ENCODE data around the gene ZNF202. TPM values are rescaled to one million over a fixed set of nuclear protein-coding genes. Genes with fewer than 3 reads are reported as not detected.

Gene ZNF202
- polyA plus RNA-seq, 2 of the 4 experiments (the other 2 are of a cell fraction) = 10.0 to 14.2 TPM

DNA sequence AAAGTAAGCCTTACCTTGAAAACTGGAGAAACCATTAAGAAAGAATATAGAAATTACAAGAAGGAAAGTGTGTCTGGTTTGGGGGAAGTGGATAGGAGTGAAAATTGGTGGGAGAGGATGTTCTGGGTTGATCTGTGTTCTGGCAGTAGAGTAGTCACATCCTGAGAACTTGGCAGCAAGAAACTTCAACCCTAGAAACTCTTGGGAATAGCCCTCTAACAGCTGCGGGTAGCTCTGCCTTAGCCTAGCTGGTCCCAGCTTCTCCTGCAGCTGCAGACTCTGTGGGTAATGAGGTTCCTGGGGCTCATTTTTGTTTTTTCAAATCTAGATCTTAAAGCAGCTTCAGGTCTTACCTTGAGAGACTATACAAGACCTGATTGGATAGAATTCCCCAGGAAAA is 37.1 kb upstream of the ZNF202 start (continued):
- TF ChIP-seq MYC (IDR thresholded peaks at IDR 0.05; ENCODE audit: borderline replicate concordance, low read length) (no peak), BHLHE40 (IDR thresholded peaks at IDR 0.05; ENCODE audit: low read depth, low read length) (no peak), POLR2A (IDR thresholded peaks at IDR 0.05; ENCODE audit: low read length) (no peak), CBX2 (IDR thresholded peaks at IDR 0.05; ENCODE audit: borderline replicate concordance, low read depth) (no peak), EHF (CRISPR knock-in tag; IDR thresholded peaks at IDR 0.05) (no peak), GATA3 (IDR thresholded peaks at IDR 0.05; ENCODE audit: borderline replicate concordance) (no peak)
- TF ChIP-seq, protein P1, sequence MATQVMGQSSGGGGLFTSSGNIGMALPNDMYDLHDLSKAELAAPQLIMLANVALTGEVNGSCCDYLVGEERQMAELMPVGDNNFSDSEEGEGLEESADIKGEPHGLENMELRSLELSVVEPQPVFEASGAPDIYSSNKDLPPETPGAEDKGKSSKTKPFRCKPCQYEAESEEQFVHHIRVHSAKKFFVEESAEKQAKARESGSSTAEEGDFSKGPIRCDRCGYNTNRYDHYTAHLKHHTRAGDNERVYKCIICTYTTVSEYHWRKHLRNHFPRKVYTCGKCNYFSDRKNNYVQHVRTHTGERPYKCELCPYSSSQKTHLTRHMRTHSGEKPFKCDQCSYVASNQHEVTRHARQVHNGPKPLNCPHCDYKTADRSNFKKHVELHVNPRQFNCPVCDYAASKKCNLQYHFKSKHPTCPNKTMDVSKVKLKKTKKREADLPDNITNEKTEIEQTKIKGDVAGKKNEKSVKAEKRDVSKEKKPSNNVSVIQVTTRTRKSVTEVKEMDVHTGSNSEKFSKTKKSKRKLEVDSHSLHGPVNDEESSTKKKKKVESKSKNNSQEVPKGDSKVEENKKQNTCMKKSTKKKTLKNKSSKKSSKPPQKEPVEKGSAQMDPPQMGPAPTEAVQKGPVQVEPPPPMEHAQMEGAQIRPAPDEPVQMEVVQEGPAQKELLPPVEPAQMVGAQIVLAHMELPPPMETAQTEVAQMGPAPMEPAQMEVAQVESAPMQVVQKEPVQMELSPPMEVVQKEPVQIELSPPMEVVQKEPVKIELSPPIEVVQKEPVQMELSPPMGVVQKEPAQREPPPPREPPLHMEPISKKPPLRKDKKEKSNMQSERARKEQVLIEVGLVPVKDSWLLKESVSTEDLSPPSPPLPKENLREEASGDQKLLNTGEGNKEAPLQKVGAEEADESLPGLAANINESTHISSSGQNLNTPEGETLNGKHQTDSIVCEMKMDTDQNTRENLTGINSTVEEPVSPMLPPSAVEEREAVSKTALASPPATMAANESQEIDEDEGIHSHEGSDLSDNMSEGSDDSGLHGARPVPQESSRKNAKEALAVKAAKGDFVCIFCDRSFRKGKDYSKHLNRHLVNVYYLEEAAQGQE (IDR thresholded peaks at IDR 0.05) = no peak
- TF ChIP-seq, protein P2, sequence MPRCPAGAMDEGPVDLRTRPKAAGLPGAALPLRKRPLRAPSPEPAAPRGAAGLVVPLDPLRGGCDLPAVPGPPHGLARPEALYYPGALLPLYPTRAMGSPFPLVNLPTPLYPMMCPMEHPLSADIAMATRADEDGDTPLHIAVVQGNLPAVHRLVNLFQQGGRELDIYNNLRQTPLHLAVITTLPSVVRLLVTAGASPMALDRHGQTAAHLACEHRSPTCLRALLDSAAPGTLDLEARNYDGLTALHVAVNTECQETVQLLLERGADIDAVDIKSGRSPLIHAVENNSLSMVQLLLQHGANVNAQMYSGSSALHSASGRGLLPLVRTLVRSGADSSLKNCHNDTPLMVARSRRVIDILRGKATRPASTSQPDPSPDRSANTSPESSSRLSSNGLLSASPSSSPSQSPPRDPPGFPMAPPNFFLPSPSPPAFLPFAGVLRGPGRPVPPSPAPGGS (IDR thresholded peaks at IDR 0.05) = no peak
- TF ChIP-seq, protein P3, sequence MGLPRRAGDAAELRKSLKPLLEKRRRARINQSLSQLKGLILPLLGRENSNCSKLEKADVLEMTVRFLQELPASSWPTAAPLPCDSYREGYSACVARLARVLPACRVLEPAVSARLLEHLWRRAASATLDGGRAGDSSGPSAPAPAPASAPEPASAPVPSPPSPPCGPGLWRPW (IDR thresholded peaks at IDR 0.05) = no peak

DNA sequence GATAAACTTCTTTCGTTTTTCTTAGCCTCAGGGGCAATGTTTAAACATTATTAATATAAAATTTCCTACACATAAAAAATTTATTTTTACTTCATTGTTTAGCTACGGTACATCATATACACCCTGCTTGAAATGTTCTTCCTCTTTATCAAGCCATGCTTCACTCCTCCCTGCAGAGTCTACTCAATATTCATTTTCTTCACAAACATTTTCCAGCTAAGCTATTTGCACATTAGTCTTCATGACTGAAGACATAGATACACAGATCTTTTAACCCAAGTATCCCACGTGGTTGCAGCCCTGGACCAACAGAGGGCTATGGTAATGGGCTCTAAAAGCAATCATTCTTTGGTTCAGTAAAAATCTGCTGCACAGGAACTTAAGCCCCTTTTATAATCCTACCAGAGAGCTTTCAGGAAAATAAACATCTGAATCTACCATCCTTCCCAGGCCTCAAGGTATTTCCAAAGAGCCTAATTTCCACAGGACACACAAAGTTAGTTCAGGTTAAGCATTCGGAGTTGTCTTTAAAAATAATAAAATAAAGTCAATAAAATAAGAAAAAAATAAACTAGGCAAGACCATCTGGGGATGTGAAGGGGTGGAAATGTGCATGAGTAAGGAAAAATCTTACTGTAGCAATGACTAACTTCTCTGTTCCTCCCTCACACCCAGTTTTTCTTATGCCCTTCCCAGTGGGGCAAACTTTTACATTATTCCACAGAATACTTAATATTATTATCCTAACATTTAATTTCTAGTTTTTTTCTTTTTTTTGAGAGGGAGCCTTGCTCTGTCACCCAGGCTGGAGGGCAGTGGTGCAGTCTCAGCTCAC is 34.5 kb upstream of the ZNF202 start:
- no peak overlapping the region for H3K27ac ChIP-seq
- H3K4me3 ChIP-seq = no peak overlapping the region
- H3K4me2 ChIP-seq = no peak overlapping the region
- no peaks in the 10 kb centered on the region for H3K4me1 ChIP-seq
- FAIRE-seq = no peak
- TF ChIP-seq PHF8 (IDR thresholded peaks at IDR 0.05; ENCODE audit: borderline replicate concordance, low read depth) = no peak
- no peak for TF ChIP-seq ZNF302 (CRISPR knock-in tag; IDR thresholded peaks at IDR 0.05)
- no peak for TF ChIP-seq RARB (CRISPR knock-in tag; IDR thresholded peaks at IDR 0.05)
- no peak for TF ChIP-seq JUN (IDR thresholded peaks at IDR 0.05)
- TF ChIP-seq CEBPB (IDR thresholded peaks at IDR 0.05) = no peak
- no peak for TF ChIP-seq CHD4 (IDR thresholded peaks at IDR 0.05; ENCODE audit: borderline replicate concordance)
- no peak for DNase-seq (ENCODE audit: low read depth in 1 of 2, low spot score in 1 of 2)
- H3K9me3 ChIP-seq = no peaks in the 10 kb centered on the region
- ChIA-PET POLR2A (no interaction called here), CTCF (no interaction called here)
- WGBS (ENCODE audit: missing lambda C conversion rate) = 18% methylated on average over 4 of the region's 4 CpGs
- ATAC-seq = no peak

DNA sequence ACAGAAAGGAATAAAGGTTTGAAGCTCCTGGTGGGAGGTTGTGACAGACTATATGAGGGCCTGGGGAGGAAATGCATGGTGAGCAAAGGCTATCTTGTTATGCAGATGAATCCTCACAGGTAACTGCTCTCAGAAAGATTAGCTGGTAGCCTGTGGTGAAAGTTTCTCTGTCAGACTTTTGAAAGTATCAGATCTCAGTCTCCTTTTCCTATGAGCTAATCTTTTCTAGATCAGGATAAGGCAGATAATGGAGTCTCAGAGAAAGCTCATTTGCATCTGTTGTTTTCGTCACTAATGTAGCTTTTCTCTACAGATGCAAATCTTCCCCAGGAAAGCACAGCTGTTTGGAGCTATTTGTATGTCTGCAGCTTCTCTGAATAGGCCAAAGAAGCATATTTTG is 33.8 kb upstream of the ZNF202 start:
- WGBS (ENCODE audit: missing lambda C conversion rate) = 15% methylated on average over 1 of the region's 1 CpG
- Histone ChIP-seq H3K4me1 (no peaks in the 10 kb centered on the region), H3K4me2 (no peak overlapping the region), H3K27ac (no peak overlapping the region), H3K4me3 (no peak overlapping the region), H3K9me3 (no peaks in the 10 kb centered on the region)
- ATAC-seq = no peak
- FAIRE-seq = no peak
- CTCF ChIA-PET = no interaction called here
- DNase-seq (ENCODE audit: low read depth in 1 of 2, low spot score in 1 of 2) = no peak
- POLR2A ChIA-PET = no interaction called here
- TF ChIP-seq RFX5 (IDR thresholded peaks at IDR 0.05) = no peak
- TF ChIP-seq TFCP2L1 (CRISPR knock-in tag; IDR thresholded peaks at IDR 0.05) = no peak
- no peak for TF ChIP-seq ZFP36 (IDR thresholded peaks at IDR 0.05; ENCODE audit: borderline replicate concordance, partially characterized antibody)
- no peak for TF ChIP-seq CBX8 (IDR thresholded peaks at IDR 0.05)
- TF ChIP-seq, protein P4, sequence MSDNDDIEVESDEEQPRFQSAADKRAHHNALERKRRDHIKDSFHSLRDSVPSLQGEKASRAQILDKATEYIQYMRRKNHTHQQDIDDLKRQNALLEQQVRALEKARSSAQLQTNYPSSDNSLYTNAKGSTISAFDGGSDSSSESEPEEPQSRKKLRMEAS (IDR thresholded peaks at IDR 0.05) = no peak
- TF ChIP-seq HDAC2 (IDR thresholded peaks at IDR 0.05) = no peak
- TF ChIP-seq HOXB13 (CRISPR knock-in tag; IDR thresholded peaks at IDR 0.05; ENCODE audit: low read depth) = no peak
- no peak for TF ChIP-seq EHF (CRISPR knock-in tag; IDR thresholded peaks at IDR 0.05)
- TF ChIP-seq, protein P5, sequence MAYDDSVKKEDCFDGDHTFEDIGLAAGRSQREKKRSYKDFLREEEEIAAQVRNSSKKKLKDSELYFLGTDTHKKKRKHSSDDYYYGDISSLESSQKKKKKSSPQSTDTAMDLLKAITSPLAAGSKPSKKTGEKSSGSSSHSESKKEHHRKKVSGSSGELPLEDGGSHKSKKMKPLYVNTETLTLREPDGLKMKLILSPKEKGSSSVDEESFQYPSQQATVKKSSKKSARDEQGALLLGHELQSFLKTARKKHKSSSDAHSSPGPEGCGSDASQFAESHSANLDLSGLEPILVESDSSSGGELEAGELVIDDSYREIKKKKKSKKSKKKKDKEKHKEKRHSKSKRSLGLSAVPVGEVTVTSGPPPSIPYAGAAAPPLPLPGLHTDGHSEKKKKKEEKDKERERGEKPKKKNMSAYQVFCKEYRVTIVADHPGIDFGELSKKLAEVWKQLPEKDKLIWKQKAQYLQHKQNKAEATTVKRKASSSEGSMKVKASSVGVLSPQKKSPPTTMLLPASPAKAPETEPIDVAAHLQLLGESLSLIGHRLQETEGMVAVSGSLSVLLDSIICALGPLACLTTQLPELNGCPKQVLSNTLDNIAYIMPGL (CRISPR knock-in tag; IDR thresholded peaks at IDR 0.05; ENCODE audit: borderline replicate concordance) = no peak
- no peak for TF ChIP-seq ZC3H11A (IDR thresholded peaks at IDR 0.05)
- TF ChIP-seq PHF8 (IDR thresholded peaks at IDR 0.05; ENCODE audit: borderline replicate concordance, low read depth) = no peak
- TF ChIP-seq HOXB5 (CRISPR knock-in tag; IDR thresholded peaks at IDR 0.05) = no peak
- TF ChIP-seq, protein P6, sequence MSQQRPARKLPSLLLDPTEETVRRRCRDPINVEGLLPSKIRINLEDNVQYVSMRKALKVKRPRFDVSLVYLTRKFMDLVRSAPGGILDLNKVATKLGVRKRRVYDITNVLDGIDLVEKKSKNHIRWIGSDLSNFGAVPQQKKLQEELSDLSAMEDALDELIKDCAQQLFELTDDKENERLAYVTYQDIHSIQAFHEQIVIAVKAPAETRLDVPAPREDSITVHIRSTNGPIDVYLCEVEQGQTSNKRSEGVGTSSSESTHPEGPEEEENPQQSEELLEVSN (IDR thresholded peaks at IDR 0.05; ENCODE audit: borderline replicate concordance, low read depth) = no peak
- TF ChIP-seq RCOR1 (IDR thresholded peaks at IDR 0.05; ENCODE audit: low read depth, low read length) = no peak
- no peak for TF ChIP-seq CBX2 (IDR thresholded peaks at IDR 0.05; ENCODE audit: borderline replicate concordance, low read depth)
- TF ChIP-seq, protein P3 (IDR thresholded peaks at IDR 0.05) = no peak
- no peak for TF ChIP-seq TP53 (CRISPR knock-in tag; IDR thresholded peaks at IDR 0.05)
- no peak for TF ChIP-seq MAFK (IDR thresholded peaks at IDR 0.05; ENCODE audit: partially characterized antibody)

Measured in A549 (cell line).